Measurements from ENCODE around the gene TBL1XR1. TPM values are rescaled to one million over a fixed set of nuclear protein-coding genes. Genes with fewer than 3 reads are reported as not detected.

The TBL1XR1 gene
- total RNA-seq, 1 donor from 2014 or later = 156 TPM

- Histone ChIP-seq H3K27me3 (no peaks in the 10 kb centered on the region), H3K4me3 (no peak overlapping the region), H3K9me3 (no peaks in the 10 kb centered on the region), H3K4me1 (peaks cover 9% of the 10 kb centered on the region), H3K27ac (no peak overlapping the region), H3K36me3 (peaks cover 42% of the 10 kb centered on the region)
- ATAC-seq = no peak
- intact Hi-C loops (cut with DNase I) = no loop called here
- no peak for DNase-seq
- no peak for TF ChIP-seq CTCF (IDR thresholded peaks at IDR 0.05)
Observed at GRCh38 chr3:177037241-177037640, 160.0 kb downstream of the TBL1XR1 start.

GRCh38 chr3:177035676-177036075, 161.6 kb downstream of the TBL1XR1 start:
- intact Hi-C loops (cut with DNase I) = no loop called here
- peaks cover 56% of the 10 kb centered on the region for H3K36me3 ChIP-seq
- H3K27me3 ChIP-seq = no peaks in the 10 kb centered on the region

GRCh38 chr3:177034832-177035475, 162.3 kb downstream of the TBL1XR1 start:
- intact Hi-C loops (cut with DNase I) = no loop called here
- H3K36me3 ChIP-seq = peaks cover 63% of the 10 kb centered on the region
- no peaks in the 10 kb centered on the region for H3K9me3 ChIP-seq
- TF ChIP-seq CTCF (IDR thresholded peaks at IDR 0.05) = no peak
- ATAC-seq (no peak), DNase-seq (no peak)
- H3K27ac ChIP-seq = no peak overlapping the region
- H3K4me3 ChIP-seq = no peak overlapping the region
- no peaks in the 10 kb centered on the region for H3K27me3 ChIP-seq
- H3K4me1 ChIP-seq = no peaks in the 10 kb centered on the region

More at GRCh38 chr3:177035676-177036075, 161.6 kb downstream of the TBL1XR1 start:
- Histone ChIP-seq H3K27ac (no peak overlapping the region), H3K4me1 (no peaks in the 10 kb centered on the region), H3K4me3 (no peak overlapping the region), H3K9me3 (no peaks in the 10 kb centered on the region)
- TF ChIP-seq CTCF (IDR thresholded peaks at IDR 0.05) = no peak
- DNase-seq = no peak
- ATAC-seq = no peak

GRCh38 chr3:177026505-177027277, 170.6 kb downstream of the TBL1XR1 start:
- no peak for ATAC-seq
- H3K9me3 ChIP-seq = no peaks in the 10 kb centered on the region
- intact Hi-C loops (cut with DNase I) = no loop called here
- DNase-seq = no peak
- peaks cover 58% of the 10 kb centered on the region for H3K36me3 ChIP-seq
- no peak for TF ChIP-seq CTCF (IDR thresholded peaks at IDR 0.05)
- no peak overlapping the region for H3K4me3 ChIP-seq
- H3K27me3 ChIP-seq = no peaks in the 10 kb centered on the region
- H3K27ac ChIP-seq = no peak overlapping the region
- H3K4me1 ChIP-seq = no peaks in the 10 kb centered on the region

GRCh38 chr3:177015881-177016280, 181.4 kb downstream of the TBL1XR1 start:
- peaks cover 13% of the 10 kb centered on the region for H3K36me3 ChIP-seq
- H3K4me1 ChIP-seq = no peaks in the 10 kb centered on the region
- DNase-seq = no peak
- intact Hi-C loops (cut with DNase I) = no loop called here
- H3K9me3 ChIP-seq = no peaks in the 10 kb centered on the region
- H3K27me3 ChIP-seq = no peaks in the 10 kb centered on the region
- no peak overlapping the region for H3K4me3 ChIP-seq
- no peak overlapping the region for H3K27ac ChIP-seq
- no peak for ATAC-seq
- no peak for TF ChIP-seq CTCF (IDR thresholded peaks at IDR 0.05)
